ENCODE data around the gene ACAP1.

DNA sequence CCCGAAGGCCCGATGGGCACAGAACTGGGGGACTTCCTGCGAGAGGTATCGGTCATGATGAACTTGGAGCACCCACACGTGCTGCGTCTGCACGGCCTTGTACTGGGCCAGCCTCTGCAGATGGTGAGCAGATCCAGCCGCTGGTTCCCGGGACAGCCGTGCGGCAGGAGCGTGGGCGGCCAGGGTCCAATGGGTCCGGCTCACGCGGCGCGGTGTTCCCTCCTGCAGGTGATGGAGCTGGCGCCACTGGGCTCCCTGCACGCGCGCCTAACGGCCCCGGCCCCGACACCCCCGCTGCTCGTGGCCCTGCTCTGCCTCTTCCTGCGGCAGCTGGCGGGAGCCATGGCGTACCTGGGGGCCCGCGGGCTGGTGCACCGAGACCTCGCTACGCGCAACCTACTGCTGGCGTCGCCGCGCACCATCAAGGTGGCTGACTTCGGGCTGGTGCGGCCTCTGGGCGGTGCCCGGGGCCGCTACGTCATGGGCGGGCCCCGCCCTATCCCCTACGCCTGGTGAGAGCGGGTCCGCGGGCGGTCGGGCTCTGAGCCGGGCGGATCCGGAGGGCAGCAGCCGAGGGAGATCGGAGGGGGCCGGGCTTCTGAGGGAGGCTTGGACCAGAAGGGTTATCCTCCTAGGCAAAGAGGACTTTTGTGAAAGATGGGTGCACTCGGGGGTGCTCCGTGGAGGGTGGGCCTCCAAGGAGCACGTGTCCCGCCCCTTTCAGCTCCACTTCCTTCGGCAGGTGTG, 47.6 kb downstream of the ACAP1 start:
- TF ChIP-seq TAF1 (IDR thresholded peaks at IDR 0.05; ENCODE audit: low read depth), result no peak
- no peak for TF ChIP-seq CEBPB (IDR thresholded peaks at IDR 0.05)
- TF ChIP-seq TEAD4 (IDR thresholded peaks at IDR 0.05), result no peak
- TF ChIP-seq RAD21 (IDR thresholded peaks at IDR 0.05; ENCODE audit: low read depth), result no peak
- no peak for TF ChIP-seq YY1 (IDR thresholded peaks at IDR 0.05; ENCODE audit: low read depth)
- TF ChIP-seq, protein P1, sequence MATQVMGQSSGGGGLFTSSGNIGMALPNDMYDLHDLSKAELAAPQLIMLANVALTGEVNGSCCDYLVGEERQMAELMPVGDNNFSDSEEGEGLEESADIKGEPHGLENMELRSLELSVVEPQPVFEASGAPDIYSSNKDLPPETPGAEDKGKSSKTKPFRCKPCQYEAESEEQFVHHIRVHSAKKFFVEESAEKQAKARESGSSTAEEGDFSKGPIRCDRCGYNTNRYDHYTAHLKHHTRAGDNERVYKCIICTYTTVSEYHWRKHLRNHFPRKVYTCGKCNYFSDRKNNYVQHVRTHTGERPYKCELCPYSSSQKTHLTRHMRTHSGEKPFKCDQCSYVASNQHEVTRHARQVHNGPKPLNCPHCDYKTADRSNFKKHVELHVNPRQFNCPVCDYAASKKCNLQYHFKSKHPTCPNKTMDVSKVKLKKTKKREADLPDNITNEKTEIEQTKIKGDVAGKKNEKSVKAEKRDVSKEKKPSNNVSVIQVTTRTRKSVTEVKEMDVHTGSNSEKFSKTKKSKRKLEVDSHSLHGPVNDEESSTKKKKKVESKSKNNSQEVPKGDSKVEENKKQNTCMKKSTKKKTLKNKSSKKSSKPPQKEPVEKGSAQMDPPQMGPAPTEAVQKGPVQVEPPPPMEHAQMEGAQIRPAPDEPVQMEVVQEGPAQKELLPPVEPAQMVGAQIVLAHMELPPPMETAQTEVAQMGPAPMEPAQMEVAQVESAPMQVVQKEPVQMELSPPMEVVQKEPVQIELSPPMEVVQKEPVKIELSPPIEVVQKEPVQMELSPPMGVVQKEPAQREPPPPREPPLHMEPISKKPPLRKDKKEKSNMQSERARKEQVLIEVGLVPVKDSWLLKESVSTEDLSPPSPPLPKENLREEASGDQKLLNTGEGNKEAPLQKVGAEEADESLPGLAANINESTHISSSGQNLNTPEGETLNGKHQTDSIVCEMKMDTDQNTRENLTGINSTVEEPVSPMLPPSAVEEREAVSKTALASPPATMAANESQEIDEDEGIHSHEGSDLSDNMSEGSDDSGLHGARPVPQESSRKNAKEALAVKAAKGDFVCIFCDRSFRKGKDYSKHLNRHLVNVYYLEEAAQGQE (IDR thresholded peaks at IDR 0.05; ENCODE audit: low read depth), result no peak
- no peak for TF ChIP-seq EP300 (IDR thresholded peaks at IDR 0.05; ENCODE audit: borderline replicate concordance)
- TF ChIP-seq EGR1 (IDR thresholded peaks at IDR 0.05), result no peak
- no peak for TF ChIP-seq TCF12 (IDR thresholded peaks at IDR 0.05; ENCODE audit: low read depth)
- TF ChIP-seq, protein P2, sequence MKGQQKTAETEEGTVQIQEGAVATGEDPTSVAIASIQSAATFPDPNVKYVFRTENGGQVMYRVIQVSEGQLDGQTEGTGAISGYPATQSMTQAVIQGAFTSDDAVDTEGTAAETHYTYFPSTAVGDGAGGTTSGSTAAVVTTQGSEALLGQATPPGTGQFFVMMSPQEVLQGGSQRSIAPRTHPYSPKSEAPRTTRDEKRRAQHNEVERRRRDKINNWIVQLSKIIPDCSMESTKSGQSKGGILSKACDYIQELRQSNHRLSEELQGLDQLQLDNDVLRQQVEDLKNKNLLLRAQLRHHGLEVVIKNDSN (IDR thresholded peaks at IDR 0.05), result no peak
- TF ChIP-seq NFIC (IDR thresholded peaks at IDR 0.05), result no peak
- TF ChIP-seq, protein P3, sequence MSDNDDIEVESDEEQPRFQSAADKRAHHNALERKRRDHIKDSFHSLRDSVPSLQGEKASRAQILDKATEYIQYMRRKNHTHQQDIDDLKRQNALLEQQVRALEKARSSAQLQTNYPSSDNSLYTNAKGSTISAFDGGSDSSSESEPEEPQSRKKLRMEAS (IDR thresholded peaks at IDR 0.05), result no peak
- TF ChIP-seq ZBTB7A (IDR thresholded peaks at IDR 0.05; ENCODE audit: low read depth), result no peak
